GM10847 (cell line): Measurements from ENCODE around the gene ABR.

ENCODE experiments used
- POLR2A ChIP-seq: IDR thresholded peaks from 2 replicates; pipeline ENCODE4 v1.6.1; 2011; ENCODE audit not compliant: insufficient read length; ENCODE audit errors: extremely low read depth

The ABR gene

GRCh38 chr17:980406-981291 lies 199.1 kb downstream of the ABR start:
- no peak for TF ChIP-seq POLR2A

- no peak for TF ChIP-seq POLR2A
Observed at GRCh38 chr17:979539-980405, 200.0 kb downstream of the ABR start, which contains the start of gene NXN. TSS of gene NXN (minus strand) at chr17:979776.

DNA sequence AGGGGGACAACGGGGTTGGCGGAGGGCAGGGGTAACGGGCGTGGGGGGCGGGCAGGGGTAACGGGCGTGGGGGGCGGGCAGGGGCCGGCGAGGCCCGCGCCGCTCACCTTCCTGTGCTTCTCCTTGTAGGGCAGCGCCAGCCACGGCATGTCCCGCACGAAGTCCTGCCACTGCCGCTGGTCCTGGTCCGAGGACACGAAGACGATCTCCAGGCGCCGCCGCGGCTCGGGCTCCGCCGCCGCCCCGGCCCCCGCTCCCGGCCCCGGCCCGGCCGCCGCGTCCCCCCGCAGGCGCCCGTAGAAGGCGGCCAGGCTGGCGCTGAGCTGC lies 200.6 kb downstream of the ABR start:
- no peak for TF ChIP-seq POLR2A

GRCh38 chr17:978103-979093 lies 201.4 kb downstream of the ABR start:
- no peak for TF ChIP-seq POLR2A

DNA sequence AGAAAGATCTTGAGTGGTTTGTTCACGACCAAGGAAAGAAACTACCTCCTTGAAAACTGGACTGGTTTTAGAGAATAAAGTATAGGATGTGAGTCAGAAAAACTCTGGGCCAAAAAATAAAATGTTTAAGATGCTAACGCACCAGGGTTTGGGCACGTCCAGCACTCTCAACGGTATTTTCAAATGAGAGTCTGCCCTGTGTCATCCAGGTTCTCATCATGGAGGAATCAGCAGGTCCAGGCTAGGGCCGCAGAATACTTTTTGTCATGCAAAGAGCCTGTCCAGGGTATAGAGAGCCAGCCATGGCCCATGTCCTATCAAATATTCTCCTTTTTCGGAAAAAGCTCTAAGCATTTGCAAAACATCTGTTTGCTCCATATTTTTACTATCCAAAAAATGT lies 202.6 kb downstream of the ABR start:
- no peak for TF ChIP-seq POLR2A

- TF ChIP-seq POLR2A: no peak
Observed at GRCh38 chr17:976312-976711, 203.5 kb downstream of the ABR start.

- TF ChIP-seq POLR2A: no peak
Observed at GRCh38 chr17:975371-975915, 204.3 kb downstream of the ABR start.

DNA sequence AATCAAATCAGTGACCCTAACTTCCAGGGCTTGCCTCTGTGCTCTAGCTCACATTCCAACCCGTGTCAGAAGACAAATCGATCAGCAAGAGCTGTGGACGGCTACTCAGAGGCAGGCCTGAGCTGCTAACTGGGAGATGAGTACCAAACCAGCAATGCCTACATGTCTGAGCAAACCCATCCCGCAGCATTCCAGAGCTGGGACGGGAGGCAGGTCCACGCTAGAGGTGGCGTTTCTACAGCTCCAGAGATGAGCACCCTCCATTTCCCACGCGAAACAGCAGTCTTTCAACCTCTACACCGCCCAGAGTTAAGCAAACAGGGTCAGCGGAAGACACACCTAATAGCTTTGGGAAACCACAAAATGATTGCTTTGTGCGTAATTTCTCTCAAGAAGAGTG lies 206.7 kb downstream of the ABR start:
- no peak for TF ChIP-seq POLR2A

DNA sequence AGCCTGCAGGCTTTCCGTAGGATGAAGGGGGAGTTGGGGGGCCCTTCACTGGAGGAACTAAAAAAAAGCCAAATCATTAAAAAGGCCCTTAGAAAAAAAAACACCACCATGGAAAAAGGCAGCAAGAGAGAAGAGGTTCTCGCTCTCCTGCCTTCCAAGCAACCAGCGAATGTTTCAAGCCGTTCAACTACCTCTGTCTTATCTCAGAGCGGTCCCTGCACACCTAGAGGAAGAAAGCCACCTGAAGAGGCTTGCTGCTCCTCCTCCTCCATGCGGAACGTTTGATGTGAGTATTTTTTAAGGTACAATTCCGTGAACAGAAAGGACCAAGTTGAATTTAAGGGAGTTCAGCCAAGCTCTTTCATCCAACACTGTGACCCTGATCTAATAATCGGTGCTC lies 209.4 kb downstream of the ABR start:
- TF ChIP-seq POLR2A: no peak

GRCh38 chr17:969811-970355 lies 209.9 kb downstream of the ABR start:
- TF ChIP-seq POLR2A: no peak

DNA sequence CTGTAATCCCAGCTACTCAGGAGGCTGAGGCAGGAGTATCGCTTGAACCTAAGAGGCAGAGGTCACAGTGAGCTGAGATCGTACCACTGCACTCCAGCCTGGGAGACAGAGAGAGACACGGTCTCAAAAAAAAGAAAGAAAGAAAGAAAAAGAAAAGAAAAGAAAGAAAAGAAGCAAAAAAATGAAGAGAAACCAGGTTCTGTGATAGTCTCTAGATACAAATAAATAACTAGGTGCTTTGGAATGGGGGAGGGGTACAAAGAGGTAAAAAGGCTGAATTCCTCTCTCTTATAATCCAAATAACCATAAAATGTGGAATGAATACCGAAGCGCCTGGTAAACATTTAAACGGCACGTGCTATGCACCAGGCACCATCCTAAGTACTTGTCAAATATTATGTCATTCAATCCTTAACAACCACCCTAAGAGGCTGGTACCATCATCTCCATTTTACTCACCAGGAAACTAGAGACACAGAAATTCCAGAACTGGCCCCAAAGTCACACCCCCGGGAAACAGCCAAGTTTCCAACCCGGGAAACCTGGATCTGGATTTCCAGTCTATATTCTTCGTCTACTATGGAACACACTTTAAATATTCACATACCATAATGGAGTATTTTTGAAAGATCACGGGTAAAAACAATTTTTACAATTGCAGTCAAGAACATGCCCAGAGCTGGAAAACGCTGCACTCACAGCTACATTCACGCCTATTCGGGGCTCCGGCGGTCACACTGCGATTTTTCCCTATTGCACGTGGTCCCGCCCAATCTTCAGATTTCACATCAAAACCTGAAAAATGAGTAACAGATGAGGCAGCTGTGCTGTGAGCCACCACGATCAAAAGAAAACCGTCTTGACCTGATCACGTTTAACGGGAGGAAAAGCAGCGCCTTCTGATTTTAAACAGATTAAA lies 210.7 kb downstream of the ABR start:
- no peak for TF ChIP-seq POLR2A

- no peak for TF ChIP-seq POLR2A
Observed at GRCh38 chr17:967122-967521, 212.7 kb downstream of the ABR start.

GRCh38 chr17:965311-965989 lies 214.3 kb downstream of the ABR start:
- no peak for TF ChIP-seq POLR2A
